CD4-positive, alpha-beta T cell treated with Interleukin-2 at 100 ng/mL for 4 hours (primary cell): ENCODE data around the gene CEP295NL.
"Not testable (repeated sequence)": the region's sequence is repeated elsewhere in the genome, so short reads cannot be mapped to it uniquely, and the experiment has no call there.

Source experiments
- DNase-seq: peaks from one replicate; pipeline ENCODE4 v3.0.0-alpha.2; 2020; ENCODE audit warnings: low spot score

Gene CEP295NL

GRCh38 chr17:78903101-78903779 lies at the start of gene CEP295NL:
Gene CEP295NL (minus strand): TSS chr17:78903201. CDS start chr17:78901828, 1,373 bp downstream.
- no peak for DNase-seq

GRCh38 chr17:78952706-78953105 lies 49.7 kb upstream of the CEP295NL start:
- DNase-seq, result no peak

- DNase-seq, result no peak
Observed at GRCh38 chr17:78951967-78952551, 49.1 kb upstream of the CEP295NL start.

- DNase-seq, result no peak
Observed at GRCh38 chr17:78950870-78951269, 47.9 kb upstream of the CEP295NL start.

- DNase-seq, result no peak
Observed at GRCh38 chr17:78947235-78948149, 44.5 kb upstream of the CEP295NL start.

GRCh38 chr17:78946631-78947030 lies 43.6 kb upstream of the CEP295NL start:
- no peak for DNase-seq

GRCh38 chr17:78946131-78946530 lies 43.1 kb upstream of the CEP295NL start:
- no peak for DNase-seq

GRCh38 chr17:78945455-78945854 lies 42.5 kb upstream of the CEP295NL start:
- DNase-seq, result not testable (repeated sequence)

GRCh38 chr17:78944956-78945355 lies 42.0 kb upstream of the CEP295NL start:
- DNase-seq, result no peak

GRCh38 chr17:78944026-78944425 lies 41.0 kb upstream of the CEP295NL start:
- DNase-seq, result no peak

GRCh38 chr17:78940708-78941107 lies 37.7 kb upstream of the CEP295NL start:
- DNase-seq, result no peak

GRCh38 chr17:78940258-78940657 lies 37.3 kb upstream of the CEP295NL start:
- no peak for DNase-seq

- DNase-seq, result no peak
Observed at GRCh38 chr17:78939615-78940014, 36.6 kb upstream of the CEP295NL start.

GRCh38 chr17:78937561-78937960 lies 34.6 kb upstream of the CEP295NL start:
- no peak for DNase-seq

- no peak for DNase-seq
Observed at GRCh38 chr17:78935419-78936323, 32.7 kb upstream of the CEP295NL start.

- no peak for DNase-seq
Observed at GRCh38 chr17:78934681-78935418, 31.8 kb upstream of the CEP295NL start.

GRCh38 chr17:78933959-78934568 lies 31.1 kb upstream of the CEP295NL start:
- DNase-seq, result no peak

- DNase-seq, result peak; percentile 47
Observed at GRCh38 chr17:78933025-78933958, 30.3 kb upstream of the CEP295NL start.
